ENCODE measurements around the gene TNFAIP2. TPM values are rescaled to one million over a fixed set of nuclear protein-coding genes. Genes with fewer than 3 reads are reported as not detected.

Gene TNFAIP2
- total RNA-seq, 4 donors from 2014 or later: 25.1 to 76.3 (median 52.7) TPM

- no peaks in the 10 kb centered on the region for H3K9me3 ChIP-seq
- no peaks in the 10 kb centered on the region for H3K36me3 ChIP-seq
- peaks cover 32% of the 10 kb centered on the region for H3K27me3 ChIP-seq
- H3K27ac ChIP-seq: peak overlapping the region in 1 of 4 donors; percentile 43
- intact Hi-C loops (cut with DNase I; ENCODE audit: low total_unique reads) (no loop called here), in situ Hi-C loops (cut with MboI; ENCODE audit: low pct_ligation_motif_present in 1 of 4, low pct_unique_long_range_greater_than_20kb in 1 of 4, low sequenced_read_pairs in 3 of 4) (loop anchor here in 3 of 4 donors (10.0 kb wide), 2 partner anchors 184 to 194 kb away; no protein-coding TSS in a partner anchor)
- H3K4me1 ChIP-seq: peaks cover 12 to 37% (median 28%) of the 10 kb centered on the region in 4 donors
- no peak overlapping the region for H3K4me3 ChIP-seq
- WGBS, 2 donors (ENCODE audit: low coverage in 1 of 2): 86 to 95% methylated on average over 4 to 25 of the region's 25 CpGs
- peak; percentile 60 for DNase-seq
- TF ChIP-seq CTCF (IDR thresholded peaks at IDR 0.05): no peak
- no peak for TF ChIP-seq POLR2AphosphoS5 (IDR thresholded peaks at IDR 0.05)
- no peak for TF ChIP-seq POLR2A (IDR thresholded peaks at IDR 0.05)
- TF ChIP-seq EP300 (IDR thresholded peaks at IDR 0.05; ENCODE audit: low read depth): no peak
Measured at GRCh38 chr14:103100281-103101121, 22.8 kb upstream of the TNFAIP2 start.

- peaks cover 12 to 37% (median 24%) of the 10 kb centered on the region in 4 donors for H3K4me1 ChIP-seq
- no peak for DNase-seq
- intact Hi-C loops (cut with DNase I; ENCODE audit: low total_unique reads) (no loop called here), in situ Hi-C loops (cut with MboI; ENCODE audit: low pct_ligation_motif_present in 1 of 4, low pct_unique_long_range_greater_than_20kb in 1 of 4, low sequenced_read_pairs in 3 of 4) (loop anchor here in 3 of 4 donors (10.0 kb wide), 2 partner anchors 183 to 193 kb away; no protein-coding TSS in a partner anchor)
- H3K4me3 ChIP-seq: no peak overlapping the region
- H3K27me3 ChIP-seq: peaks cover 32% of the 10 kb centered on the region
- peak overlapping the region in 1 of 4 donors; percentile 43 for H3K27ac ChIP-seq
- TF ChIP-seq POLR2AphosphoS5 (IDR thresholded peaks at IDR 0.05) (no peak), POLR2A (IDR thresholded peaks at IDR 0.05) (no peak), CTCF (IDR thresholded peaks at IDR 0.05) (no peak)
- H3K9me3 ChIP-seq: no peaks in the 10 kb centered on the region
- no peaks in the 10 kb centered on the region for H3K36me3 ChIP-seq
- WGBS, 2 donors (ENCODE audit: low coverage in 1 of 2): 91 to 95% methylated on average over 4 to 11 of the region's 11 CpGs
Measured at GRCh38 chr14:103101257-103101962, 21.9 kb upstream of the TNFAIP2 start.

- in situ Hi-C loops (cut with MboI; ENCODE audit: low pct_ligation_motif_present in 1 of 4, low pct_unique_long_range_greater_than_20kb in 1 of 4, low sequenced_read_pairs in 3 of 4): loop anchor here in 3 of 4 donors (10.0 kb wide), 2 partner anchors 183 to 193 kb away; no protein-coding TSS in a partner anchor
- TF ChIP-seq EP300 (IDR thresholded peaks at IDR 0.05; ENCODE audit: low read depth) (no peak), POLR2AphosphoS5 (IDR thresholded peaks at IDR 0.05) (no peak), POLR2A (IDR thresholded peaks at IDR 0.05) (no peak), CTCF (IDR thresholded peaks at IDR 0.05) (no peak)
- Histone ChIP-seq H3K4me3 (no peak overlapping the region), H3K27me3 (peaks cover 32% of the 10 kb centered on the region), H3K27ac (no peak overlapping the region), H3K9me3 (no peaks in the 10 kb centered on the region), H3K36me3 (no peaks in the 10 kb centered on the region), H3K4me1 (peaks cover 12 to 37% (median 24%) of the 10 kb centered on the region in 4 donors)
- 80% methylated on average over 49 of the region's 85 CpGs; no CpG with 5 or more reads in 1 of the 2 donors for WGBS, 2 donors (ENCODE audit: low coverage in 1 of 2)
- intact Hi-C loops (cut with DNase I; ENCODE audit: low total_unique reads): no loop called here
- no peak for DNase-seq
Measured at GRCh38 chr14:103101963-103102688, 21.1 kb upstream of the TNFAIP2 start.

Data from transverse colon (tissue), 4 donors.